ENCODE data around the gene LARGE1.

DNA sequence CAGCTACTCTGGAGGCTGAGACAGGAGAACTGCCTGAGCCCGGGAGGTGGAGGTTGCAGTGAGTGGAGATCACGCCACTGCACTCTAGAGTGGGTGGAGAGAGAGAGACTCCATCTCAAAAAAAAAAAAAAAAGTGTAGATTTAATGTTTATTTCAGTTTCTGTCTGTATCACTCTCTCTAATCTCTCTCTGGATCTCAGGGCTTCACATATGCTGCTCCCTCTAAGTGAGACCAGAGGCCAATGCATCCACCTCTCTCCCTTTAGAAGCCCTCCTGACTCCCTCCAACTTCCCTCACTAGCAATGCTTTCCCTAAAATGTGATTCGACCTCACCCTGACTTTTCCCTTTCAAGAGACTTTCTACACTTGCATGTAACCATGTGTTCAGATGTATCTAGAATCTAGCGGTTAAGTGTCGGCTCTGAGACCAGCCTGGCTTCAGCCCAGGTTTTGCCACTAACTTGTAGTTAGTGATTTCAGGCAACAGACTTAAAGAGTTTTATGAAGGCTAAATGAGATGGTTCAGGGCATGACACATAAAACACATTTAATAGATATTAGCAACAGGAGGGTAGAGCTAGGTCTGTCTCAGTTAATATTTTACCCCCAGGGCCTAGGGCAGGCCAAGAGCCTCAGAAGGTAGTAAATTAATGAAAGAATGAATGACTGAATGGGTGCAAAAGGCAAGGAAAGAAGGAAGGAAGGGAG is 364.3 kb downstream of the LARGE1 start:
- TF ChIP-seq, protein P1, sequence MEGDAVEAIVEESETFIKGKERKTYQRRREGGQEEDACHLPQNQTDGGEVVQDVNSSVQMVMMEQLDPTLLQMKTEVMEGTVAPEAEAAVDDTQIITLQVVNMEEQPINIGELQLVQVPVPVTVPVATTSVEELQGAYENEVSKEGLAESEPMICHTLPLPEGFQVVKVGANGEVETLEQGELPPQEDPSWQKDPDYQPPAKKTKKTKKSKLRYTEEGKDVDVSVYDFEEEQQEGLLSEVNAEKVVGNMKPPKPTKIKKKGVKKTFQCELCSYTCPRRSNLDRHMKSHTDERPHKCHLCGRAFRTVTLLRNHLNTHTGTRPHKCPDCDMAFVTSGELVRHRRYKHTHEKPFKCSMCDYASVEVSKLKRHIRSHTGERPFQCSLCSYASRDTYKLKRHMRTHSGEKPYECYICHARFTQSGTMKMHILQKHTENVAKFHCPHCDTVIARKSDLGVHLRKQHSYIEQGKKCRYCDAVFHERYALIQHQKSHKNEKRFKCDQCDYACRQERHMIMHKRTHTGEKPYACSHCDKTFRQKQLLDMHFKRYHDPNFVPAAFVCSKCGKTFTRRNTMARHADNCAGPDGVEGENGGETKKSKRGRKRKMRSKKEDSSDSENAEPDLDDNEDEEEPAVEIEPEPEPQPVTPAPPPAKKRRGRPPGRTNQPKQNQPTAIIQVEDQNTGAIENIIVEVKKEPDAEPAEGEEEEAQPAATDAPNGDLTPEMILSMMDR (IDR thresholded peaks at IDR 0.05) = no peak
- no peak for TF ChIP-seq POLR2A (IDR thresholded peaks at IDR 0.05)
